Endometrial microvascular endothelial cells (primary cell): ENCODE measurements around the gene FAAP20. TPM values are rescaled to one million over a fixed set of nuclear protein-coding genes. Genes with fewer than 3 reads are reported as not detected.

Experiments
- in situ Hi-C: cut with HindIII; loops from 2 replicates; pipeline ENCODE4 v1.10.0; 2017; ENCODE audit warnings: low sequenced_read_pairs, low pct_unique_long_range_greater_than_20kb; ENCODE audit errors: inconsistent ontology term
- total RNA-seq: library from RNA; depleted of rRNA; stranded (reverse); fragments of >200 nt; gene quantifications from one replicate; pipeline ENCODE4 v1.2.3, GENCODE V29; 2015; ENCODE audit errors: inconsistent ontology term

Gene FAAP20
- total RNA-seq, 1 donor from 2014 or later = 34.9 TPM

DNA sequence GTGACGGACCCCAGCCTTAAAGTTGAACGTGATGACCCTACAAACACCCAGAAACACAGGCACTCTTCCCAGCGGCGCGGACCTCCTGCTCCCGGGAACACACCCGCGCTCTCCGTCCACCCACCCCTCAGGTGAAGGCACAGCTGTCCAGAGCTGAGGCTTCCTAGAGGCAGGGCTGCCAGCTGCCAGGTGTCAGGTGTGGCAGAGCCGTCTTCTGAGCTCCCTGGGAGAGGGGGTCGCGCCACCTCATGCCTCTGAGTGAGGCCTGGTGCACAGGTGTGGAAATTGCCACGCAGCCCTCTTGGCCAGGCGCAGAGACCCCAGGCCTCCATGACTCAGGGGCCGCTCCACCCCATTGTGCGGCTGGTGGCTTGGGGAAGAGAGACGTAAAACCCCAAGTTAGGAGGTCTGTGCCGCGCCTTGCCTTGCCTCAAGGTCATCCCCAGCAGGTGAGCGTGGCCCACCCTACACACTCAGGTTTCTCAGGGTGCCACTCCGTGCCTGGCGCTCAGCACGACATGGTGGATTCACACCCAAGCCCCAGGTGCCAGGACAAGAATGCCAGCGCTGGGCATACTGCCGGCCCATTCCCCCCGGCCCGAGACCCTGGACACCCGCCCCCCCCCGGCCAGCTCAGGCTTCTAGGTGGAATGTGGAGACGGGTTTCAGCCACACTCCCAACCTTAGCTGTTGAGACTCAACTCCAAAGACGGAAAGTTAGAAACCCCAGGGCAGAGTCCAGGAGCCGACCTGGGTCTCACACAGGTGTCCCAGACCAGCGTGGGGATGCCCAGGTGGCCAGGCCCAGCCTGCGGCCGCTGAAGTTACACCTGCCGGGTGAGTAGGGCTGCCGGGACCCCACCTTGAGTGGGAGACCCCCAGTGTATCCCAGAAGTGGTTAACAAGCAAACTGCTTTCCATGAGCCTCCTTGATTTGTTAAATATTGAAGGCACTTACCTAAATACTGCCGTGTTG, 8.4 kb downstream of the FAAP20 start:
- in situ Hi-C loops = no loop called here

GRCh38 chr1:2184934-2185333, 9.6 kb downstream of the FAAP20 start:
- in situ Hi-C loops = no loop called here

- in situ Hi-C loops = no loop called here
These were observed 10.0 kb downstream of the FAAP20 start for GRCh38 chr1:2184531-2184930.

DNA sequence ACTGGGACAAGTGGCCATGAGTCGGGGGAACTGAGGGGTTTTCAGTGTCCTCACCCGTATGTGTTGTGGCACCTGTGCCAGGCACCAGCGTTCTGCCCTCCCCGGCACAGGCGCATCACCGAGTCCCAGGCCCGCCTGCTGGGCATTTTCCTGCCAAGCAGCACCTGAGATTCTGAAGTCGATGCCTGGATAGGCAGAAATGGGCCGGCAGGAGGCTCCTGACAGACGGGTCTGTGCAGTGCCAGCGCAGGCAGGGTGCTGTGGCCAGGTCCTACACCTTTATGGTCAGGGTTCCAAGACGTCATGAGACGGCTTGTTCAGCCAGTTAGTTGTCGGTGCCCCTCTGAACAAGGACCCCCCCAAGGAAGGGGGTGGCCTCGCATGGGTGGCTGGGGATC, 10.6 kb downstream of the FAAP20 start:
- in situ Hi-C loops = no loop called here

DNA sequence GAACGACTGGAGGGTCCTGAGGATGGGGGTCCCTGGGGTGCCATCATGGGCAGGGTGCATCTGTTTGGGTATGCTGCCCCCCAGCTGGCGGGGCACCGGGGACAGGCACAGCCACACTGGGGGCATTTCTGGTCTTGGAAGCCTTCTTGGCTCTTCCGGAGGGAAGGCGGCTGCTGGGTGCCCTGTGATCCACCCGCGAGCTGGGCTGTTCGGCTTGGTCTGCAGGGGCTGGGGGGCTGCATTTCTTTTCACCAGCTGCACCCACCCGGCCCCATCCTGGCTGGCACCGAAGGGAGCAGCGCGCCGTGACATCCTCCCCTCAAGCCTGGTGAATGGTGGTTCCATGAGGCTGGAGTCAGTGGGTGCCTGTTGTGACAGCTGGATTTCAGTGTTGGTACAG, 12.2 kb downstream of the FAAP20 start:
- in situ Hi-C loops = no loop called here

DNA sequence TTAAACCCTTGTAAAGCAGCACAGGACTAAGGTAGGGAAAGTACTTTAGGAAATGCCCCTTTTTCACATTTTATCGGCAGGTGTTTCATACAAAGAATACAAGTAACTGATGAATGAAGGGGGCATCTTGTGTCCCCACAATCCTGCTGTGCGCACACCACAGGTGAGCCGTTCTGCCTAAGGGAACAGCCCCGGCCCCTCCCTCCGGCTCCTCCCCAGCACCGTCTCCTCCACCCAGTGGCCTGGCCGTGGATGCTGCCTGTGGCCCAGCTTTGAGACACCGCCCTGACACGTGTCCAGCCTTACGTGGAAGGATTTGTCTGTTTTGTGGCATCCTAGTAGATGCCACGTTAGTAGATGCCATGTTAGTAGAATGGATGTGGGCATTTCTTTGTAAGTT, 12.8 kb downstream of the FAAP20 start:
- in situ Hi-C loops = no loop called here

GRCh38 chr1:2181271-2181670, 13.3 kb downstream of the FAAP20 start:
- in situ Hi-C loops = no loop called here

DNA sequence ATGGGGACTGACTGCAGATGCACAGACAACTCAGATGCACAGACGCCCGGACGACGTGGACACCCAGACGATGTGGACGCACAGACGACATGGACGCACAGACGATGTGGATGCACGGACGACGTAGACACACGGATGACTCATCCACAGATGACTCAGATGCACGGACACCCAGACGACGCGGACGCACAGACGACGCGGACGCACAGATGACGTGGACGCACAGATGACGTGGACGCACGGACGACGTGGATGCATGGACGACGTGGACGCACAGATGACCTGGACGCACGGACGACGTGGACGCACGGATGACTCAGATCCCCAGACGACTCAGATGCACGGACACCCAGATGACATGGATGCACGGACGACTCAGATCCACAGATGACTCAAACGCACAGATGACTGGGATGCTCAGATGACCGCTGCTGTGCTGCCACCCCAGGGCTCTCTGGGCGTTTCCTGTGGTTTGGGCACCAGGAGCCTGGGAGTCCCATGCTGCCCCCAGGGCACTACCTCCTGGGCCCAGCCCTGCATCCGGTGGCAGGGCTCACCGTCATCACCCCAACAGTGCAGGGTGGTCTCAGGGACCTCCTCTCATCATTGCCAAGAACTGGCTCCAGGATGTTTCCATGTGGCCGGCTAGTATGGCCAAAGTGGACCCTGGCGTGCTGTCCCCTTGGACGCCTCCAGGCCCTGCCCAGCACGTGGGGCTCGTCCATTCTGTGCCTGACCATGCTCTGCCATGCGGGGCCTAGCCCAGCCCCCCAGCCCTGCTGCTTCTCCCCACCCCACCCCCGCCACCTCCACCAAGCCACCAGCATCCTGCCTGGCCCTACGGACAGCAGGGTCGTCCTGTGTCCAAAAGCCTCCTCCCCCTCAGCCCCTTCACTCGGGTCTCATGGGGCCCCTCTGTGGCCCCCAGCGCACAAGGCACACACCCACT, 14.0 kb downstream of the FAAP20 start:
- in situ Hi-C loops = no loop called here

- in situ Hi-C loops = no loop called here
These were observed 15.1 kb downstream of the FAAP20 start for GRCh38 chr1:2179283-2180013.

DNA sequence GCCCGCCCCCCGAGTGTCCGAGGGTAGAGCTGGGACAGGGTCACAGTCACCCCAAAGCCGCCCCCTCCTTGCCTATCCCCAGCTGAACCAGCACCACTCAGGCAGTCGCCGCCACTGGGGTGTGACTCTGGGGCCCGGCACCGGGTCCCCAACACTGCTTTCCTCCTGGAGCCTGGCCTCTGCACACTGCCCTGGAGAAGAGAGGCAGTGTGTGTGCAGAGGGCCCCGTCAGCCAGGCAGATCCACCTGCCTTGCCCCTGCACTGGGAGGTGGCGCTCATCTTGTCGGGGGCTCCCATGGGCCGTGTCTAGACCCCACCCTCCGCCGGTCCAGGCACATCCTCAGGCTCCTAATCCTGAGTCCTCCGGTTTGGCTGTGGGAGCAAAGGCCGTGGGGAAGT, 15.7 kb downstream of the FAAP20 start:
- in situ Hi-C loops = no loop called here

DNA sequence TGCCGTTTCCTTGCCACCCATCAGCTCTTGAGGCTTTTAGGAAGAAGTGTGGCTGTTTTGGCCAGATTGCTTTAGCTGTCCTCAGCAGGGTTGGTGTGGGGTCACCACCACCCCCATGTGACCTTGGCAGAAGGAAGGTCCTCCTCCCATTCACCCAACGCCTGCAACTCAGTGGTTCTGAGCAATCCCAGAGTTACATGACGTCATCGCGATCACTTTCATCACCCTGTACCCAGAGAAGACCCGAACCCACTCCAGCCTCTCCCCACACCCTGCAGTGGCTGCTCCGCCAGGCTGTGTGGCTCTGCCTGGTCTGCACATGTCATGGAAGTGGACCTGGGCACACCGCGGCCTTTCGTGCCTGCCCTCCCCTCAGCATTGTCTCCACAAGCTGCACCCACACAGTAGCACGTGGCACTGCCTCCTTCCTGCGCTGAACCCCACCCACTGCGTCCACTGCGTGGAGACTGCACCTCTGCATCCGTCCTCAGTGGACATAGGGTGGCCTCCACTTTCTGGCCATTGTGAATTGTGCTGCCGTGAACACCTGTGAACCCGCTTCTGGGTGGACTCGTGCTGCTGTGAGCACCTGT, 16.5 kb downstream of the FAAP20 start:
- in situ Hi-C loops = no loop called here

DNA sequence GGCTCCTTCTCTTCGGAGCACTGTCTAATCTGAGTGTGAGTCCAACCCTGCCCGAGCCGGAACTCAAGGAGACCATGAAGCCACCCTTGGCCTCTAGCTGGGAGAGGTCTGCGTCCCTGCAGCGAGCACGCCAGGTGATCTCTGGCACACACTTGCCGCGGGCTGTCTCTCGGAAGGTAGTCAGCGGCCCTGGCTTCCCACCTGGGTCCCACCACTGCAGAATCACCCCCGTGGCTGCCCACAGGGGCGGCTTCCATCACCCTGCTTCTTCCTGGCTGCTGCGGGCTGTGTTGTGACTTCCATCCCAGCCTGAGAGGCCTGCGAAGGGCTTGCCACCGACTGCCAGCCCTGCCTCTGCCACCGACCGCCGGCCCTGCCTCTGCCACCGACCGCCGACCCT, 17.0 kb downstream of the FAAP20 start:
- in situ Hi-C loops = no loop called here

DNA sequence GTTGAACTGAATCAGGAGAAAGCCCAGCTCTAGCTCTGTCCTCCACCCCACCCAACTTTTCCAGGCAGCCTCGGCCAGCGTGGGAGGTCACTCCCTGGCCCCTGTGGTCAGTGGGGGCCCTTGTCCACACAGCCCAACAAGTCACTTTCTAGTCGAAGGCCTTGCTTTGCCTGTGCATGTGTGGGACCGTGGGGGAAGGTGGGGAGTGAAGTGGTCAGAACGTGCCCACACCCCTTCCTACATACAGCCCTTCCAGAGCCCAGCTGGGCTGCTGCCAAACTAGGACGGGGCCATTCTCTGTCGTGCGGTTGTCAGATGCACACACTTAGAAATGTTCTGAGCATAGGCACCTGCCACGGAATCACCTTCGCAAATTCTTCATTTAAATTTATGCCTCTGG, 18.0 kb downstream of the FAAP20 start:
- in situ Hi-C loops = no loop called here

GRCh38 chr1:2175681-2176454, 18.7 kb downstream of the FAAP20 start:
- in situ Hi-C loops = no loop called here

DNA sequence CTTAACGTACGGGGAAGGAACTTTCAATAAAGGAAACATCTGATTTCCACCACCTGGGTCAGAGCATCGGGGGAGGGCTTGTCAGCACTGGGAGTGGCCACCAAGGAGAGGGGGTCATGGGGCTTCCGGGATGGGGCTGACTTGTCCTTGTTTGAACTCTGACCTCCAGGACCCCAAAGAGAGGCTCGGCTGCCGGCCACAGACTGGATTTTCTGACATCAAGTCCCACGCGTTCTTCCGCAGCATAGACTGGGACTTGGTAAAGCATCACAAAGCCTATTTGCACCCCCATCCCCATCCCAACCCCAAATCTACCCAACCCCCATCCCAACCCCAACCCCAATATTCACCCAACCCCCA, 19.5 kb downstream of the FAAP20 start:
- in situ Hi-C loops = no loop called here

DNA sequence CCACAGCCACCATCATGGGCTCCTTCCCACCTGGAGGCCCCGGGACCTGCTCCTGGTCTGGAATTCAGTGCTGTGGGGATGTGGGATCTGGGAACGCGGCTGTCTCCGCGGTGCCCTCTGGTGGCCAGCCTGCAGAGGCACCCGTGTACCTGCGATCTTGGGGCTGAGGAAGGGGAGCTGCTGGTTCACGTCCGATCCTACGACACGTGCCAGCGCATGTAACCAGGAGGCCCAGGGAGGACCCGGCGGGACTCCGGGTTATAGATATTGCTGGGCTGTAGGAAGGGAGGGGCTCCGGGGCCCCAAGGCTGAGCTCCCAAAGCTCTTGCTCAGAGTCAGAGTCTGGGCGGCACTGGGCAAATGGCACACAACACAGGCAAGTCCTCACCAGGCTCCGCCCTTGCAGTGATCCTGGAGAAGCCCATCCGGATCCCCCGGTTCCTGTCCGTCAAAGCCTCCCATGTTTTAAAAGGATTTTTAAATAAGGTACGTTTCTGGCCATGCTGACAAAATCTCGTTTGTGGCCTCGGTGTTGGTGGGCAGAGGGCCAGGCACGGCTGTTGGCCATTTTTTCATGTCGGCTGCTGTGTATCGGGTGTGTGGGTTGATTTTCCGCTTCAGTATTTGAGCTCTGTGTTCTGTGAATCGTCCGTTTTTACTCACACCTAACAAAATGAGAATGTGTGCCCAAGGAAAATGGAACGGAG, 20.1 kb downstream of the FAAP20 start:
- in situ Hi-C loops = loop anchor here (25.0 kb wide), 1 partner anchor 237 kb away; no protein-coding TSS in a partner anchor

GRCh38 chr1:2173546-2174347, 20.8 kb downstream of the FAAP20 start:
- in situ Hi-C loops = loop anchor here (25.0 kb wide), 1 partner anchor 236 kb away; no protein-coding TSS in a partner anchor
